Measurements from ENCODE around the gene GLIPR1.
"Not testable (repeated sequence)": the region's sequence is repeated elsewhere in the genome, so short reads cannot be mapped to it uniquely, and the experiment has no call there.

Gene GLIPR1

GRCh38 chr12:75483431-75483830, 2.9 kb downstream of the GLIPR1 start:
- Histone ChIP-seq H3K27ac (peak overlapping the region; percentile 94), H3K9me3 (no peaks in the 10 kb centered on the region), H3K27me3 (no peaks in the 10 kb centered on the region), H3K4me3 (ENCODE audit: low read depth in 1 of 2, low read length in 1 of 2) (peak overlapping the region in 1 of 2 experiments; percentile 84), H3K36me3 (peaks cover 55% of the 10 kb centered on the region), H3K4me1 (ENCODE audit: control insufficient read depth in 1 of 2, insufficient read depth in 1 of 2, low read depth in 1 of 2, low read length in 1 of 2) (peaks cover 59 to 68% of the 10 kb centered on the region in 2 experiments)
- no peak for TF ChIP-seq CTCF (IDR thresholded peaks at IDR 0.05)

GRCh38 chr12:75484450-75484849, 3.9 kb downstream of the GLIPR1 start:
- Histone ChIP-seq H3K4me3 (ENCODE audit: low read depth in 1 of 2, low read length in 1 of 2) (peak overlapping the region in 1 of 2 experiments; percentile 84), H3K27ac (peak overlapping the region; percentile 55), H3K36me3 (peaks cover 65% of the 10 kb centered on the region), H3K4me1 (ENCODE audit: control insufficient read depth in 1 of 2, insufficient read depth in 1 of 2, low read depth in 1 of 2, low read length in 1 of 2) (peaks cover 49 to 57% of the 10 kb centered on the region in 2 experiments)
- not testable (repeated sequence) for H3K9me3 ChIP-seq, H3K27me3 ChIP-seq

- Histone ChIP-seq H3K27me3 (no peaks in the 10 kb centered on the region), H3K36me3 (peaks cover 94% of the 10 kb centered on the region), H3K27ac (no peak overlapping the region), H3K4me1 (ENCODE audit: control insufficient read depth in 1 of 2, insufficient read depth in 1 of 2, low read depth in 1 of 2, low read length in 1 of 2) (peaks cover 29 to 35% of the 10 kb centered on the region in 2 experiments), H3K9me3 (no peaks in the 10 kb centered on the region), H3K4me3 (ENCODE audit: low read depth in 1 of 2, low read length in 1 of 2) (no peak overlapping the region)
- TF ChIP-seq CTCF (IDR thresholded peaks at IDR 0.05): no peak
These were observed 6.8 kb downstream of the GLIPR1 start for GRCh38 chr12:75487308-75487707.

GRCh38 chr12:75488553-75488952, 8.0 kb downstream of the GLIPR1 start:
- Histone ChIP-seq H3K27ac (no peak overlapping the region), H3K36me3 (peaks cover 97% of the 10 kb centered on the region), H3K4me1 (ENCODE audit: control insufficient read depth in 1 of 2, insufficient read depth in 1 of 2, low read depth in 1 of 2, low read length in 1 of 2) (peaks cover 16 to 23% of the 10 kb centered on the region in 2 experiments), H3K27me3 (no peaks in the 10 kb centered on the region), H3K9me3 (no peaks in the 10 kb centered on the region), H3K4me3 (ENCODE audit: low read depth in 1 of 2, low read length in 1 of 2) (no peak overlapping the region)
- TF ChIP-seq CTCF (IDR thresholded peaks at IDR 0.05): no peak

- Histone ChIP-seq H3K9me3 (no peaks in the 10 kb centered on the region), H3K27me3 (no peaks in the 10 kb centered on the region), H3K27ac (peak overlapping the region; percentile 3), H3K4me1 (ENCODE audit: control insufficient read depth in 1 of 2, insufficient read depth in 1 of 2, low read depth in 1 of 2, low read length in 1 of 2) (peaks cover 10 to 16% of the 10 kb centered on the region in 2 experiments), H3K36me3 (peaks cover 97% of the 10 kb centered on the region), H3K4me3 (ENCODE audit: low read depth in 1 of 2, low read length in 1 of 2) (no peak overlapping the region)
- no peak for TF ChIP-seq CTCF (IDR thresholded peaks at IDR 0.05)
These were observed 8.6 kb downstream of the GLIPR1 start for GRCh38 chr12:75489187-75489586.

- Histone ChIP-seq H3K27ac (peak overlapping the region; percentile 3), H3K4me1 (ENCODE audit: control insufficient read depth in 1 of 2, insufficient read depth in 1 of 2, low read depth in 1 of 2, low read length in 1 of 2) (peaks cover 5 to 11% of the 10 kb centered on the region in 2 experiments), H3K36me3 (peaks cover 97% of the 10 kb centered on the region), H3K9me3 (no peaks in the 10 kb centered on the region), H3K4me3 (ENCODE audit: low read depth in 1 of 2, low read length in 1 of 2) (no peak overlapping the region), H3K27me3 (no peaks in the 10 kb centered on the region)
- TF ChIP-seq CTCF (IDR thresholded peaks at IDR 0.05): no peak
These were observed 9.2 kb downstream of the GLIPR1 start for GRCh38 chr12:75489613-75490210.

Measured in neutrophil (primary cell).